ENCODE data around the gene SLC1A3. TPM values are rescaled to one million over a fixed set of nuclear protein-coding genes. Genes with fewer than 3 reads are reported as not detected.

The SLC1A3 gene
- 1.3 and 1.7 TPM in 2 replicates for total RNA-seq

- H3K4me3 ChIP-seq (ENCODE audit: low read depth, low read length): peak within 1 kb of the TSS; percentile 62
- TF ChIP-seq, protein P1, sequence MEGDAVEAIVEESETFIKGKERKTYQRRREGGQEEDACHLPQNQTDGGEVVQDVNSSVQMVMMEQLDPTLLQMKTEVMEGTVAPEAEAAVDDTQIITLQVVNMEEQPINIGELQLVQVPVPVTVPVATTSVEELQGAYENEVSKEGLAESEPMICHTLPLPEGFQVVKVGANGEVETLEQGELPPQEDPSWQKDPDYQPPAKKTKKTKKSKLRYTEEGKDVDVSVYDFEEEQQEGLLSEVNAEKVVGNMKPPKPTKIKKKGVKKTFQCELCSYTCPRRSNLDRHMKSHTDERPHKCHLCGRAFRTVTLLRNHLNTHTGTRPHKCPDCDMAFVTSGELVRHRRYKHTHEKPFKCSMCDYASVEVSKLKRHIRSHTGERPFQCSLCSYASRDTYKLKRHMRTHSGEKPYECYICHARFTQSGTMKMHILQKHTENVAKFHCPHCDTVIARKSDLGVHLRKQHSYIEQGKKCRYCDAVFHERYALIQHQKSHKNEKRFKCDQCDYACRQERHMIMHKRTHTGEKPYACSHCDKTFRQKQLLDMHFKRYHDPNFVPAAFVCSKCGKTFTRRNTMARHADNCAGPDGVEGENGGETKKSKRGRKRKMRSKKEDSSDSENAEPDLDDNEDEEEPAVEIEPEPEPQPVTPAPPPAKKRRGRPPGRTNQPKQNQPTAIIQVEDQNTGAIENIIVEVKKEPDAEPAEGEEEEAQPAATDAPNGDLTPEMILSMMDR (conservative IDR thresholded peaks at IDR 0.05; ENCODE audit: low read depth, low read length): no peak
- peak; percentile 65 for DNase-seq (ENCODE audit: low read depth)
Observed at GRCh38 chr5:36606428-36607113, at the start of gene SLC1A3. Gene SLC1A3, plus strand, starts transcription at chr5:36606606. Its CDS starts 1,818 bp downstream, at chr5:36608424.

DNA sequence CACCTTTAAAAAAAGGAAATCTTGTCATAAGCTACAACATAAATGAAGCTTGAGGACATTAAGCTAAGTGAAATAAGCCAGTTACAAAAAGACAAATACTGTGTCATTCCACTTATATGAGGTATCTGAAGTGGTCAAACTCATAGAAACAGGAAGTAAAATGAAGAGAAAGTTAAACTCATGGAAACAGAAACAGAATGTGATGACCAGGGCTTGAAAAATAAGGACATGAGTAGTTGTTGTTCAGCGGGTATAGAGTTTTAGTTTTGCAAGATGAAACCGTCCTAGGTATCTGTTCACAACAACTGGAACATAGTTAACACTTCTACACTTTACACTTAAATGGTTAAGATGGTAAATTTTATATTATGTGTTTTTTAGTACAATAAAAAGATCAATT lies 47.8 kb upstream of the SLC1A3 start:
- no peak overlapping the region for H3K4me3 ChIP-seq (ENCODE audit: low read depth, low read length)
- TF ChIP-seq, protein P1 (conservative IDR thresholded peaks at IDR 0.05; ENCODE audit: low read depth, low read length): no peak
- no peak for DNase-seq (ENCODE audit: low read depth)

- DNase-seq (ENCODE audit: low read depth): no peak
- TF ChIP-seq, protein P1 (conservative IDR thresholded peaks at IDR 0.05; ENCODE audit: low read depth, low read length): no peak
- no peak overlapping the region for H3K4me3 ChIP-seq (ENCODE audit: low read depth, low read length)
Observed at GRCh38 chr5:36561601-36562000, 44.8 kb upstream of the SLC1A3 start.

GRCh38 chr5:36569491-36569890 lies 36.9 kb upstream of the SLC1A3 start:
- no peak for DNase-seq (ENCODE audit: low read depth)
- TF ChIP-seq, protein P1 (conservative IDR thresholded peaks at IDR 0.05; ENCODE audit: low read depth, low read length): no peak
- H3K4me3 ChIP-seq (ENCODE audit: low read depth, low read length): no peak overlapping the region

- DNase-seq (ENCODE audit: low read depth): no peak
- TF ChIP-seq, protein P1 (conservative IDR thresholded peaks at IDR 0.05; ENCODE audit: low read depth, low read length): no peak
- H3K4me3 ChIP-seq (ENCODE audit: low read depth, low read length): no peak overlapping the region
Observed at GRCh38 chr5:36570301-36571095, 35.9 kb upstream of the SLC1A3 start.

DNA sequence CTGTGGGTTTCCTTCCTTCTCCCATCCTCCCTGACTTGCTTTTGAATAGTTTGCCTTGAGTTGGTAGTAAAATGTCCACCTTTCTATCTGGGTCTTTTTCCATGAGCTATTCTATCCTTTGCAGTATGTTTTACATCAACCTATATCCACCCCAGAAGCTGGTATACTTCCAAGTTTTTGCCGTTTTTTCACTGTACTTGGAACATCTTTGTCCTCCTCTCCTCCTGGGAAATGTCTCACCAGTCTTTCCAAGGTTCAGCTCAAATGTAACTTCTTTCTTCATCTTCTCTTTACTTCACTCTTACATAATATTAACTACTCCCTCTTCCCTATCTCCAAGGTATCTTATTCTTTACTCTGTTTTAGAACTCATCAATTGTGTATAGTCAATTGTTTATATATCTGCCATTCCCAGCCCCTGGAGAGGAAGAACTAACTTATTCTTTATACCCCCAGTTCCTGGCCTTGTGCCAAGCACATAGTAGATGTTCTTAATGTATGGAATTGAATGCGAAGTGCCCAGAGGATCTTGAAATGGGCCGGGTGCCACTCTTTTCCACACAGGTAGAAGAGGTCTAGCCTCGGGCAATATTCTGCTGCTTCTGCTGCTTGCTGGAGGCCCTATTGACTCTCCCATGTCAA lies 34.9 kb upstream of the SLC1A3 start:
- DNase-seq (ENCODE audit: low read depth): no peak
- H3K4me3 ChIP-seq (ENCODE audit: low read depth, low read length): no peak overlapping the region
- TF ChIP-seq, protein P1 (conservative IDR thresholded peaks at IDR 0.05; ENCODE audit: low read depth, low read length): no peak
